Lower leg skin (tissue), 4 donors: Measurements from ENCODE around the gene MAPKAPK2. TPM values are rescaled to one million over a fixed set of nuclear protein-coding genes. Genes with fewer than 3 reads are reported as not detected.

Experiments used
- DNase-seq, 2 donors: peaks; one replicate each; pipeline ENCODE4 v3.0.0-alpha.2; 2019; ENCODE audit warnings: low spot score in 2 of 2
- H3K4me3 ChIP-seq: fragments of 200-600 bp; sonication (generic); 2 replicates; pipeline ENCODE4 v1.5.1; 2017; ENCODE audit warnings: mild to moderate bottlenecking, low read depth; ENCODE audit not compliant: poor library complexity, severe bottlenecking
- POLR2A ChIP-seq, 2 donors: fragments of 450-650 bp; IDR thresholded peaks; one replicate each; pipeline ENCODE4 v1.6.1; 2016 to 2017; ENCODE audit warnings: antibody characterized with exemption in 2 of 2, mild to moderate bottlenecking in 1 of 2, moderate library complexity in 1 of 2
- WGBS, 2 donors: methylation state at CpG; one replicate each; pipeline ENCODE4 v1.1.5; 2018; 5-methylcytosine and 5-hydroxymethylcytosine counted together
- intact Hi-C: fragments of 100-400 bp; cut with DNase I; formaldehyde crosslinking; loops from one replicate; pipeline ENCODE4 v1.15.0; 2023; ENCODE audit warnings: low total_unique reads
- total RNA-seq, 4 donors: library from RNA; depleted of rRNA; stranded (reverse); fragments of >200 nt; gene quantifications; one replicate each; pipeline ENCODE4 v1.1.0, GENCODE V29; 2016
- TF ChIP-seq, protein P1 (sequence below), 3 donors: fragments of 450-650 bp; IDR thresholded peaks; one replicate each; pipeline ENCODE4 v1.5.1; 2016; ENCODE audit warnings: antibody characterized with exemption in 3 of 3, mild to moderate bottlenecking in 3 of 3, moderate library complexity in 2 of 3

Gene MAPKAPK2
- total RNA-seq, 4 donors from 2014 or later: 40.0 to 62.4 (median 52.4) TPM

DNA sequence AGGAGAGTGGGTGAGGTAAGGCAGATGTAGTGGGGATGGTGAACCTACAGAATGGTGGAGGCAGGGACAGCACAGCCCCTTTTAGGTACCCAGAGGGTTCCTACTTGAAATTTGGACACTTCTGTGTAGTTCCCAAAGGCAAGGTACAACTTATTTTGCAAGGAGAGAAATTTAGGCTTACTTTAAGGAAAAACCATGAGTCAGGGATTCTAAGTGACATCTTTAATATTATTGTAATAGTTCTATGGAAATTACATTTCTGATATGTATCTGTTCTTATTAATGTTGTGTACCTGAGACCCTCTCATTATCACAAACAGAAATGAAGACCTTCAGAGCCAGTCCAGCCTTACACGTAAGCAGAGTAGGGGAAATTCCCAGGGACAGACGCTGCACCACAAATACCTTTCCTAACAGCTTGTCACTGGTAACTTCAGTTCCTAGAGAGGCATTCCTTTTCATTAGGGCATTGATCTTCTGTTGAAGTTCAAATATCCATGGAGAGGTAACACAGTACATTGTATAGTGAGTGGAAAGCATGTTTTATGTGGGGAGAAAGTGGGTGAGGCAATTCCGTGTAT is 41.5 kb upstream of the MAPKAPK2 start:
- intact Hi-C loops: no loop called here
- 91% methylated on average over 3 of the region's 3 CpGs for WGBS, 2 donors
- no peak overlapping the region for H3K4me3 ChIP-seq
- TF ChIP-seq, protein P1, sequence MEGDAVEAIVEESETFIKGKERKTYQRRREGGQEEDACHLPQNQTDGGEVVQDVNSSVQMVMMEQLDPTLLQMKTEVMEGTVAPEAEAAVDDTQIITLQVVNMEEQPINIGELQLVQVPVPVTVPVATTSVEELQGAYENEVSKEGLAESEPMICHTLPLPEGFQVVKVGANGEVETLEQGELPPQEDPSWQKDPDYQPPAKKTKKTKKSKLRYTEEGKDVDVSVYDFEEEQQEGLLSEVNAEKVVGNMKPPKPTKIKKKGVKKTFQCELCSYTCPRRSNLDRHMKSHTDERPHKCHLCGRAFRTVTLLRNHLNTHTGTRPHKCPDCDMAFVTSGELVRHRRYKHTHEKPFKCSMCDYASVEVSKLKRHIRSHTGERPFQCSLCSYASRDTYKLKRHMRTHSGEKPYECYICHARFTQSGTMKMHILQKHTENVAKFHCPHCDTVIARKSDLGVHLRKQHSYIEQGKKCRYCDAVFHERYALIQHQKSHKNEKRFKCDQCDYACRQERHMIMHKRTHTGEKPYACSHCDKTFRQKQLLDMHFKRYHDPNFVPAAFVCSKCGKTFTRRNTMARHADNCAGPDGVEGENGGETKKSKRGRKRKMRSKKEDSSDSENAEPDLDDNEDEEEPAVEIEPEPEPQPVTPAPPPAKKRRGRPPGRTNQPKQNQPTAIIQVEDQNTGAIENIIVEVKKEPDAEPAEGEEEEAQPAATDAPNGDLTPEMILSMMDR (IDR thresholded peaks at IDR 0.05): no peak
- no peak for TF ChIP-seq POLR2A (IDR thresholded peaks at IDR 0.05)
- DNase-seq: no peak

GRCh38 chr1:206646504-206646903 is 38.2 kb upstream of the MAPKAPK2 start:
- WGBS, 2 donors: 86 to 100% methylated on average over 1 of the region's 1 CpG
- no peak overlapping the region for H3K4me3 ChIP-seq
- no peak for DNase-seq
- no peak for TF ChIP-seq POLR2A (IDR thresholded peaks at IDR 0.05)
- TF ChIP-seq, protein P1 (IDR thresholded peaks at IDR 0.05): no peak
- intact Hi-C loops: no loop called here

- H3K4me3 ChIP-seq: no peak overlapping the region
- TF ChIP-seq, protein P1 (IDR thresholded peaks at IDR 0.05): no peak
- TF ChIP-seq POLR2A (IDR thresholded peaks at IDR 0.05): no peak
- intact Hi-C loops: no loop called here
- no peak for DNase-seq
Measured at GRCh38 chr1:206647224-206647623, 37.5 kb upstream of the MAPKAPK2 start.

- 84 to 93% methylated on average over 5 of the region's 5 CpGs for WGBS, 2 donors
- DNase-seq: peak in 1 of 2 donors; percentile 1
- TF ChIP-seq, protein P1 (IDR thresholded peaks at IDR 0.05): no peak
- TF ChIP-seq POLR2A (IDR thresholded peaks at IDR 0.05): no peak
- no peak overlapping the region for H3K4me3 ChIP-seq
- intact Hi-C loops: no loop called here
Measured at GRCh38 chr1:206649261-206649921, 35.3 kb upstream of the MAPKAPK2 start.

- intact Hi-C loops: no loop called here
- TF ChIP-seq, protein P1 (IDR thresholded peaks at IDR 0.05): no peak
- no peak for TF ChIP-seq POLR2A (IDR thresholded peaks at IDR 0.05)
- DNase-seq: no peak
- no peak overlapping the region for H3K4me3 ChIP-seq
- WGBS, 2 donors: 95 to 96% methylated on average over 3 of the region's 3 CpGs
Measured at GRCh38 chr1:206651014-206651413, 33.7 kb upstream of the MAPKAPK2 start.
